GM21825 (cell line): ENCODE data around the gene CTDNEP1.
"Not testable (repeated sequence)": the region's sequence is repeated elsewhere in the genome, so short reads cannot be mapped to it uniquely, and the experiment has no call there.

ENCODE experiments used
- ATAC-seq: cut with Tn5 transposase; IDR thresholded peaks from one replicate; pipeline ENCODE4 v1.9.1; 2021; ENCODE audit warnings: mild to moderate bottlenecking, moderate library complexity; ENCODE audit not compliant: unreplicated experiment

The CTDNEP1 gene

DNA sequence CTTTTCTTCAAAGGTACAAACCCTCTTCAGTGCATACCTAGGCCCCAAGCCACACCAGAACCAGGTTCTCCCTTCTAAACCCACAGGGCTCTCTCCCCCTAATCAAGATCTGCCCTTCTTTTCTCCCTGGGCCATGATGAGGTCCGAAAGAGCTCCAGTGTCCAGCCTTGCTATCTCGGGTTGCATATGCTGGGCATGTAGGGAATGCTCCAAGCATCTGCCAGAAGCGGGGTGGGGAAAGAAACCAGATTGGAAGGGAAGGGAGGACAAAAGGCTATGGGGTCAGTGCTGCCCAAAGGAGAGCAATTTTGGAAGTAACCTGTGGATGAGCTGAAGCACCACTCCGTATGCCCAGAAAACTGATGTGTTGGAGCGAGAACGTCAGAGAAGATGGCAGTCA, 2.3 kb downstream of the CTDNEP1 start:
- no peak for ATAC-seq

DNA sequence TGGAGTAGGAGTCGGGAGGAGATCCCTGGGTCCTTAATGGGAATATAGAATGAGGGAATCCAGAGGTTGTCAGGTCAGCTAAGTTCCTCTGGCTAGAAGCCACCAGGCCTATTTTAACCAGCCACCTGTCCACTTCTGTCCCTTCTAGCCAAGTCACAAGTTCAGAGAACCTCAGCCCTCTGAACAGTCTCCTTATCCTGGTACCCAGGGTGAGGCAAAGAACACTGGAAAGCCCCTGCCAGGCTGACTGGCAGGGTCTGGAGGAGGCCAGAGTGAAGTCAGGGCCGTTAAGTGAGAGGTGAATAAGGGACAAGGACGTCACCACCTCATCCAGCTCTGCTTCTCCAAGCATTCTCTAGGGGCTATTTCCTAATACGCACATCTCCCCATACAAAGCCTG, 2.7 kb downstream of the CTDNEP1 start:
- no peak for ATAC-seq

- ATAC-seq = no peak
Observed at GRCh38 chr17:7246779-7247178, 4.8 kb downstream of the CTDNEP1 start.

GRCh38 chr17:7243838-7244237, 7.7 kb downstream of the CTDNEP1 start:
- not testable (repeated sequence) for ATAC-seq

DNA sequence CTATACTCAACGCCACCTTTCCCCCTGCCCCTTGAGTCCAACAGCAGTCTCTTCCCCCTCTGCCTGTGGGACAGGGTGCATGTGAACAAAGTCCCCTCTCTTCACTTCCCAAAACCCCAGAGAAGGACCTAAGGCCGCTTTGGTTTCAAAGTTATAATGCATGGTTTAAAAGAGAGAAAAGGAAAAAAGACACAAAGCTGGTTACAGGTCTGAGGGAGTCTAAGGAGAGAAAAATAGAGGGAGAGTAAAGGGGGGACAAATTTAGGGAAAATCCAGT, 8.1 kb downstream of the CTDNEP1 start:
- no peak for ATAC-seq

DNA sequence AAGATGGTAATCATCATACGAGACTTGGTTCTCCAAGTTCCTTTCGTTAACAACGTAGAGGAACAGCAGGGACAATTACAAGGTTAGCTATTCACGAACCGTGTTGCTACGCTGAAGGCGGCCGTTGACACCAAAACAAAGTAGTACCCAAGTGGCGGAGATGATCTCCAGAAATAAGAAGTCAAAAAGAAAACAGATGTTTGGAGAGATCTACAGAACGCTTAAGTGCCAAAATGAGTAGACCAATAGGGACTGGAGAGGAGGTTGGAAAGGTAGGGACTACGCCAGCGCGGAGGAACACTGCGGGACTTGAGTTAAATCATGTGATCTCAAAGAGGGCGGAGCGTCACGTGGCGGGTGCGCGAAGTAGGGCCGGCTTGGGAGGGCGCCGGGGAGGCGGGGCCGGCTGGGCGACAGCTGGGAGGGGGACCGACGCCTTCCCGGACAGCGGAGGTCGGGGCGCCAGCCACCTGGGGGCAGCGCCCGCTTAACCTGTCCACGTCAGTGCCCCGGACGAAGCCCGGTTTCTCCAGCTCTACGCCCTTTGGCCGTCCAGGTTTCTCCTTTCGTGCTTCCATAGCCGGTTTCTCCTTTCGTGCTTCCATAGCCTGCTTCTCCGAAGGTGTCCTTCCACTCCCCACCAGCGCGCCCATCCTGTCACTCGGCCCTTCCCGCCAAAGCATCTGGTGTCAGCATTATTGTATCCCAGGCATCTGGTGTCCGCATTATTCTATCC, 8.6 kb downstream of the CTDNEP1 start:
- ATAC-seq = peak; percentile 37

DNA sequence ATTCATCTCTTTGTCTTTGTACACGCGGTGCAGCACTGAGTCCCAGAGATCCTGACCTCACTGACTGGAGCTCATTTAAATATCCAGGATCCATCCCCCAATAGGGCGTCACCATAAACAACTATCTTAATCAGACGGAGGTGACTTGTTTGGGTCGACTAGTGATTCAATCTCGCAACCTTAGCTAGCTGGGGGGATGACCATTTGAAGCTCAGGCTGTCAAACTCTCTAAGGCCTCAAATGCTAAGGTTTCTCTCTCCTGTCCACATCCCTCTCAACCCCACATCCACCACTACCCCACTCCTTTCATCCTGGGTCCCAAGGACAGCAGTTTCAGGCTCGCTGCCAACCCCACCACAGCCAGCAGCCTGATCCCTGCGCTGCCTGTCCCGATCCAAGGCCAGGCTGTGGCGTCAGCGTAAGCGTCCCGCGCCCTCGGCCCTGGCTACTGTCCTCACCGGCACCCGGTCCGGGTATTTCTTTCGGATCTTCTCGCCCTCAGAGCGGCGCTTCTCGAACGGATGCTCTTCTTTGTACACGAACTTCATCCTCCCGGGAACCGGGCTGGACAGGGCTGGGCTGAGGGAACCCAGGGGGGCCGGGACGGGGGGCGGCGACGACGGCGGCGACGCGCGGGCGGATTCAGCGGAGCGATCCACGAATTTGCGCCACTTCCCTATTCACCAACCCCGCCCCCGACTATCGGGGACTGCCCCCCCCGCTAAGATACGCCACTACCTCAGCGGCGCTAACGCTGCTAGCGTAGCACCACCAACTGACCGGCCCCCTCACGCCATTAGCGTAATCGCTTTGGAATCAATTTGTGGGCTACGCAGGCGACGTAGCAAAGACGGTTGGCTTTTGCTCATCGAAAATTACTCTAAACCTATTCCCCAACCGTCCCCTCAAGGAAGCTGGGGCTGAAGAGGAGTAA, 9.5 kb downstream of the CTDNEP1 start, which contains the start of gene GABARAP:
Gene GABARAP (minus strand): TSS at position 667 of the 934 bp plus-strand sequence. CDS start 119 bp downstream, at position 548.
- peak; percentile 28 for ATAC-seq

DNA sequence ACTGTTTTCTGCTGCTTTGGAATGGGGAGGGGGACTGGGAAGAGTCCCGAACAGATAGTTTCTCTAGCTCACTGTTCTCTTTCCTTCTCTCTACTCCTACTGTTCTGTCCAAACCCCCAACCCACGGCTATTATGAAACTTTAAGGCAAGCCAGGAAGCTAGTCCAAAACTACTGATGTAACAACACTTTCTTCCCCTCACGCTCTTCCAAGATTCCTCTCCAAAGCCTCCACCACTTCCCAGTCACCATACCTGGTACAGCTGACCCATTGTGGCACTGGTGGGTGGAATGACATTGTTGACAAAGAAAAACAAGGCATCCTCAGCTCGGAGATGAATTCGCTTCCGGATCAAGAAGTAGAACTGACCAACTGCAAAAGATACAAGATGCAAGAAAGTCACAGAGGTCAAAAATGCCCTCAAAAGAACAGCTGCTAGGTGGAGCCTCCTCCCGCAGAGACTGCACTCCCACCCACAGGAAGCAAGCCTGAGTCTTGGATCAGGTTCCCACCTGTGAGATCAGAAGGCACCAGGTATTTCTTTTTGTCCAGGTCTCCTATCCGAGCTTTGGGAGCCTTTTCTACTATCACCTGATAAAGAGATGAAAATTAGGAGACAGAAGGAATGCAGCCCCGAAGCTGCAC, 10.3 kb downstream of the CTDNEP1 start:
- ATAC-seq = no peak

GRCh38 chr17:7240375-7240774, 11.2 kb downstream of the CTDNEP1 start:
- no peak for ATAC-seq

DNA sequence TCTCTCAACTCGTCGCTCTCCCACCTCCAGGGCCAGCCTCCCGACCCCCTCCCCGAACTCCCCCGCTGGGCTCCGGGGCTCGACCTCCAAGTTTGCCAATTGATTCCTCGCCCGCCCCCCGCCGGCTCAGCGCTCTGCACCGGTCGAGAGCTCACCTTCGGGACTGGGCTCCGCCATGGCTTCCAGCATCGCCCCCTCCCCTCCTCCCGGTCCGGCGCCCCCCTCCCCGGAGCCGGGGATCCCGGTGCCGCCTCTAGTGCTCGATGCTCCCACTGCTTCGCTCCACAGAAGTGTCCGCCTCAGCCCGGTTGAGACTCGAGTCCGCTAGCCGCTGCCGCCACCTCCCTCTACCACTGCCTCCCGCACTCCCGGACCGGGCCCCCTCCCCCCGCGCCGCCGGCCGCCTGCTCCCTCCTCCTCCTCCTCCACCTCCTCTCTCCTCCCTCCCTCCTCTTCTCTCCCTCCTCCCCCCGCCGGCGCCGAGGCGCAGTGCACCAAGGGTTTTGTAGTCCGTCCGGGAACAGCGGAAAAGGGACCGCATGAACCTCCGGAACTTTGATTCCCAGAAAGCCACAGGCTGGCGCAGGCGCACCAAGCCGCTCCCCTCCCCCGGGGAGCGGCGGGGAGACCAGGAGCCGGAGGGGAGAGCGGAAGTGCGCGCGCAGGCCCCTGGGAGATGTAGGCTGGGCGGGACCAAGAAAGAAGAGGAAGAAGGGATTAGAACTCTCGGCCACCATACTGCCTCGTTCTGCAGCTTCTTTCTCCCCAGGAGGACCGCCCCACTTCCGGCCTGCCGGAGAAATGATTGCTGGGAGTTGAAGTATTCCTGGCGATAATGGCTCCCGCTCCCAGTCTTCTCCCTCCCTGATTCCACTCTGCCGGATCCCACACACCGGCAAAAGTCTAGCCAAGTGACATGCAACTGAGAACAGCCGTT, 12.2 kb downstream of the CTDNEP1 start, which contains the start of gene PHF23:
Gene PHF23 (minus strand): TSS at position 367 of the 937 bp plus-strand sequence. CDS start 178 bp downstream, at position 189.
- ATAC-seq = peak; percentile 39

DNA sequence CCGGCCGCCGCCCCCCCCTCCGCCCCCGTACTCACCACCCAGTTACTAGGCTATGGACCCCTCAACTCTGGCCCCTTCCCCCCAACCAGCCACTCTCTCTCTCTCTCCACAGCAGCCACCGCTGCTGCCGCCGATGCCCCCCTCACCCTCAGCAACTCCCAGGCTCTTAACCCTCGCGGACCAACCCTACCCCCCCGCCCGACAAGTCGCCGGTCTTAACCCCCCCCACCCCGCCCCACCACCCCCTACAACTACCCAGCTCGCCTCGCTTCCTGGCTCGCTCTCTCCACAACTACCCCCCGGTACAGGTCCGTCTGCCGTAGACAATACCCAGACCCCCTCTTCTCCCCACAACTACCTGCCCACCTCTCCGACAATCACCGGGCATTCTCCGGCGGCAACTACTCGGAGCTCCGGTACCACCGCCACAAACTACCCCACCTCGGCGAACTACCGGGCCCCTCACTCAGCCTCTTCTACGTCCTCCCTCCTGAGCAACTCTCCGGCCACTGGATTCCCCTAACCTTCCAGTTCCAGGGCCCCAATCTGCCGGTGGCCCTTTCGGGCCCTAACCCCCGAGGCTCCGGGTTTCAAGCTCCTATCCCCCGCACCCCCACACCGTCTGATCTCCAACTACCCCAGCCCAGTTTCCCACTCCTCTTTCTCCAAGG, 13.0 kb downstream of the CTDNEP1 start:
- ATAC-seq = no peak

DNA sequence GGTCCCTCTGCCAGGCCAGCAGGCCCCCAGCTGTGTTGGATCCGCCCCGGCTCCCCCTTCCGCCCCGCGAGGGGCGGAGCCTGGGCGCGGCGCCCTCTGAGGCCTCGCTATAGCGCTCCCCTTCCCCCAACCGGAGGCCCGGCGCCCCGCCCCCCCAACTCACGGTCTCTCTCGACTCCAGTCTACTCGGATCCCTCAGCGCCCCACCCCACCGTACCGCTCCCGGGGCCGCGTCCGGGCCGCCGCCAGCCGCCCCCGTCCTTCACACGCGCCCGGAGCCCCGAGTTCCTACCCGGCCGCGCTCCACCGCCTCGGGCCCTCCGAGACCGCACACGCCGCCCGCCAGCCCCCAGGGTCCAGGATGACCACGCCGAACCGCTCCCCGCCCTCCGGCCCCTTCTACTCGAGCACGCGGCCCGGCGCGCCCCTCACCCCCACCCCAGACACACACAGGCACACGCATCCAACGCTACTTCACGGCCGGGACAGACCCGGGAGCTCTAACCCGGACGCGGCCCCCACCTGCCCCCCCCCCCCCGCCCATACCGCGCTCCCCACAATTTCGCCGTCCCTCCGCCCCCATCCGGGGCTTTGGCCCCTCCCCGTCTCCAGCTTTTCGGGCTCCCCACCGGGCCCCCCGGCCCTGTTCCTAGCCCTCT, 13.6 kb downstream of the CTDNEP1 start:
- no peak for ATAC-seq

DNA sequence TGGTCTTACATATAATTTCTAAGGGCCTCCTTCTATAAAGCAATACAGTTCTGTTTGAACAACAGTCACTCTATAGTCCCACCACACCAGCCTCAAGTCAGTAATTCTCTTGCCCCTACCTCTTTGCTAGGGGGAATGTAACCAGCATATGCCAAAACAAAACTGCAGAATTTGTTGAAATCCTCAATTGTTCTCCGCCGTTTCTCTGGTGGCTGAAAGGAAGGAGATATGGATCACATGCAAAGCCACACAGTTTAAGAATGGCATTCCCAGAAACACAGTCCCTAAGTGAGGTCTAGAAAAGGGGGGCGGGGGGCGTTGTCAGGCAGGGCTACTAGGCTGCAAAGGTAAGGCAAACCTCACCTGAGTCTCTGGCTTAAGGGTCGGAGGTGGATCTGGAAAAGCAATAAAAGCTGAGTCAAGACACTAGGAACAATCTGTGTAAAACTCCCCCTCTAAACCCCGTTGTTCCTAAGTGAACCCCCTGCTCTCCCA, 14.2 kb downstream of the CTDNEP1 start:
- ATAC-seq = no peak

GRCh38 chr17:7236808-7237207, 14.7 kb downstream of the CTDNEP1 start:
- no peak for ATAC-seq

GRCh38 chr17:7235693-7236665, 15.6 kb downstream of the CTDNEP1 start:
- no peak for ATAC-seq

GRCh38 chr17:7234083-7234951, 17.2 kb downstream of the CTDNEP1 start, which contains the start of gene DVL2:
Gene DVL2 (minus strand): TSS chr17:7234517. CDS start chr17:7234262, 255 bp downstream.
- ATAC-seq = peak; percentile 37

GRCh38 chr17:7233701-7234082, 17.8 kb downstream of the CTDNEP1 start:
- ATAC-seq = no peak
